Chondrocyte (in vitro differentiated cells): ENCODE results near the gene ABCC11. TPM values are rescaled to one million over a fixed set of nuclear protein-coding genes. Genes with fewer than 3 reads are reported as not detected.

Experiments used
- DNase-seq: peaks from one replicate; pipeline ENCODE4 v3.0.0; 2021; ENCODE audit warnings: mixed read lengths, low spot score
- H3K27ac Mint-ChIP-seq: one replicate; pipeline ENCODE4 v1.8.0; 2021; ENCODE audit warnings: mild to moderate bottlenecking, moderate library complexity, mixed read lengths; ENCODE audit not compliant: unreplicated experiment
- H3K27me3 Mint-ChIP-seq: 2 replicates; pipeline ENCODE4 v1.8.0; 2021; ENCODE audit warnings: low read depth, mixed read lengths
- H3K36me3 Mint-ChIP-seq: 2 replicates; pipeline ENCODE4 v1.8.0; 2021; ENCODE audit warnings: low read depth, mixed read lengths
- H3K4me1 Mint-ChIP-seq: 2 replicates; pipeline ENCODE4 v1.8.0; 2021; ENCODE audit warnings: low read depth, mild to moderate bottlenecking, mixed read lengths
- H3K4me3 Mint-ChIP-seq: one replicate; pipeline ENCODE4 v1.8.0; 2021; ENCODE audit warnings: mild to moderate bottlenecking, moderate library complexity, mixed read lengths; ENCODE audit not compliant: unreplicated experiment
- H3K9me3 Mint-ChIP-seq: 2 replicates; pipeline ENCODE4 v1.8.0; 2021; ENCODE audit warnings: low read depth, mixed read lengths
- CTCF ChIP-seq: fragments of 200-600 bp; sonication (generic); IDR thresholded peaks from 2 replicates; pipeline ENCODE4 v1.5.0; 2021; ENCODE audit warnings: antibody characterized with exemption, mild to moderate bottlenecking, moderate library complexity
- total RNA-seq: library from RNA; stranded (reverse); gene quantifications from 3 replicates; pipeline ENCODE4 v1.2.1, GENCODE V29; 2021

The ABCC11 gene
- total RNA-seq, 1 donor from 2014 or later: 0.32 TPM

- Mint-ChIP-seq H3K27ac (no peak overlapping the region), H3K27me3 (no peaks in the 10 kb centered on the region), H3K4me3 (no peak overlapping the region), H3K4me1 (peaks cover 21% of the 10 kb centered on the region), H3K9me3 (no peaks in the 10 kb centered on the region), H3K36me3 (no peaks in the 10 kb centered on the region)
- no peak for TF ChIP-seq CTCF
- no peak for DNase-seq
These were observed 85.4 kb downstream of the ABCC11 start for GRCh38 chr16:48161906-48162305.

DNA sequence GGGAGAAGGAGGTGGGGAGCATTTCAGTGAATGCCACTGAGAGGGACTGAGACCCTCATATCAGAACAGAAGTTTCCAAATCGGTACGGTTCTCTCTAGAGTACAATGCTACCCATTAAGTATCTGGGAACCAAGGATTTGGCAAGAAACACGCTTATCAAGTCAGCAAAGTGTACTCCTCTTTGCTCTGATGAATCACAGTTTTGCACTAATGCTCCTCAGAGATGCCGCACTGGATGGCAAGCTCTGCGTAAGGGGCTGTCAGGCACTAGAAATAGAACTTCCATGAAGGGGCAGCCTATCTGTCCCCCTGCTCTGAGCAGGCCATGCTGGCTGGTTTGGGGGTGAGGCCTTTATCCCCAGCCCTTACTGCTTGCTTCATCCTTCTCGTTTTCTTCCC lies 86.8 kb downstream of the ABCC11 start:
- Mint-ChIP-seq H3K36me3 (no peaks in the 10 kb centered on the region), H3K4me1 (peaks cover 15% of the 10 kb centered on the region), H3K27ac (no peak overlapping the region), H3K9me3 (no peaks in the 10 kb centered on the region), H3K4me3 (no peak overlapping the region), H3K27me3 (no peaks in the 10 kb centered on the region)
- no peak for DNase-seq
- TF ChIP-seq CTCF: no peak

DNA sequence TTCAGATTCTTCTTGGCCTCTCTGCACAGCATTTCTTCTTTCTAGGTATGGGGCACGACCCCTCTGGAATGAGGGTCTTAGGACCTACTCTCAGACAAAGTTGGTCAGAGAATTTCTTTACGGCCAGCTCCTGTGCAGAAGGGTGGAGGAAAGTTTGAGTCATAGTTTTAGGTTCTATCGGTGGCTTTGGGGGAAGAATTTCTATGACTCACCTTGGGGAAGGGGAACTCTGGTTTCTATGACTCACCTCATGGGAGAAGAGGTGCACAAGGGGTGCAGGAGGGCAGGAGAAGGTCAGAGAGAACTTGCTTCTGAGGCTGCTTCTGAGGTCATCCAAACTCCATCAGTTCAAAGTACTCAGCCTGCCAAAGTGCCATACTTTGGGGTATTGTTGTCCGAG lies 89.0 kb downstream of the ABCC11 start:
- H3K36me3 Mint-ChIP-seq: no peaks in the 10 kb centered on the region
- H3K4me3 Mint-ChIP-seq: no peak overlapping the region
- TF ChIP-seq CTCF: no peak
- no peak overlapping the region for H3K27ac Mint-ChIP-seq
- no peaks in the 10 kb centered on the region for H3K27me3 Mint-ChIP-seq
- H3K9me3 Mint-ChIP-seq: no peaks in the 10 kb centered on the region
- DNase-seq: no peak
- peaks cover 6% of the 10 kb centered on the region for H3K4me1 Mint-ChIP-seq

DNA sequence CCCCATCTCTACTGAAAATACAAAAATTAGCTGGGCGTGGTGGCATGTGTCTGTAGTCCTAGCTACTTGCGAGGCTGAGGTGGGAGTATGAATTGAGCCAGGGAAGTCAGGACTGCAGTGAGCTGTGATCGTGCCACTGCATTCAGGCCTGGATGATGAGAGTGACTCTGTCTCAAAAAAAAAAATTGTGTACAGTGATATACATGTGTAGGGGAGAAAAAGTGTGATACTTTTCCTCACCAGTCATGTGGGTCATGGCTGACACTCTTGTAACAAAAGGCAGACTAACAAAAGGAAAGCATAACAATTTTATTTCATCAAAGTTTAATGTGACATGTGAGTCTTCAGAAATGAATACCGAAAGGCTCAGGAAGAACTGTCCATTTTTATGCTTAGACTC lies 89.5 kb downstream of the ABCC11 start:
- peaks cover 6% of the 10 kb centered on the region for H3K4me1 Mint-ChIP-seq
- no peak for TF ChIP-seq CTCF
- H3K36me3 Mint-ChIP-seq: no peaks in the 10 kb centered on the region
- H3K4me3 Mint-ChIP-seq: no peak overlapping the region
- no peak for DNase-seq
- no peaks in the 10 kb centered on the region for H3K9me3 Mint-ChIP-seq
- no peak overlapping the region for H3K27ac Mint-ChIP-seq
- no peaks in the 10 kb centered on the region for H3K27me3 Mint-ChIP-seq

DNA sequence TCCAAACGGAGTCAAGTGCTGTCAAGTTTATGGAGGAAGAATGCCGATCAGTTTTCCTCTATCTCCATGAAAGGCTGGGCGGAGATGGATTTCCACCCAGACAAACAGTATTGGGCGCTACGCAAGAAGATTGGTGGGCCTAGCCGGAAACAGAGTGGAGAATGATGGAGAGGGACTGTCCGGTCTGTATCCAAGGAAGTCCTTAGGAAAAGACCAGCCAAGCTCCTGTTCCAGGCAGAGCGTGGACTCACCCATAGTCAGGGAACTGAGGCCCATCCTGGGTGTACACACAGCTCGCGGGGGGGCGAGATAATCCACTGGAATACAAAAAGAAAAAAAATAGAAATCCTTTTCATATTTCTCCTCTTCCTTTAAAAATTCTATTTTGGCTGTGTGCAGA lies 90.0 kb downstream of the ABCC11 start:
- Mint-ChIP-seq H3K36me3 (no peaks in the 10 kb centered on the region), H3K27ac (no peak overlapping the region), H3K4me3 (no peak overlapping the region), H3K9me3 (no peaks in the 10 kb centered on the region), H3K4me1 (peaks cover 6% of the 10 kb centered on the region), H3K27me3 (no peaks in the 10 kb centered on the region)
- no peak for DNase-seq
- TF ChIP-seq CTCF: no peak
